Left cardiac atrium (tissue), 4 donors: ENCODE measurements around the gene ZNF385D. TPM values are rescaled to one million over a fixed set of nuclear protein-coding genes. Genes with fewer than 3 reads are reported as not detected.
A peak's percentile ranks its signal among the peaks of the same experiment; 100 is the strongest.
"Not testable (repeated sequence)": the region's sequence is repeated elsewhere in the genome, so short reads cannot be mapped to it uniquely, and the experiment has no call there.

Experiments used
- ATAC-seq, 2 donors: fragments of 200-7000 bp; cut with Tn5 transposase; one replicate each; pipeline ENCODE4 v1.9.1; 2020; ENCODE audit warnings: mild to moderate bottlenecking in 2 of 2, moderate library complexity in 2 of 2
- DNase-seq: peaks from one replicate; pipeline ENCODE4 v3.0.0-alpha.2; 2020
- intact Hi-C, 2 donors: fragments of 100-400 bp; cut with DNase I; formaldehyde crosslinking; loops; one replicate each; pipeline versions ENCODE4 v1.14.1 to v1.15.1; 2022 to 2023
- total RNA-seq, 2 donors: library from RNA; stranded (reverse); fragmentation: NEBNext Ultra II Directional; extraction: Animal tissue kit (Norgen Biotek cat#: 25700); gene quantifications; one replicate each; pipeline ENCODE4 v1.2.1, GENCODE V29; 2021
- donor health status: DM: no; HTN: yes; CAD: no.
- donor health status: DM: no; HTN: yes; CAD: no; lungs with severe emphysema.
- donor health status: DM: yes; HTN: yes; CAD: no.
- donor health status: Dilated cardiomyopathy.

The ZNF385D gene
- total RNA-seq, 2 donors from 2014 or later: 7.4 to 7.6 TPM

GRCh38 chr3:21487520-21487919 lies 263.5 kb downstream of the ZNF385D start:
- ATAC-seq (no peak), DNase-seq (no peak)
- intact Hi-C loops: no loop called here

DNA sequence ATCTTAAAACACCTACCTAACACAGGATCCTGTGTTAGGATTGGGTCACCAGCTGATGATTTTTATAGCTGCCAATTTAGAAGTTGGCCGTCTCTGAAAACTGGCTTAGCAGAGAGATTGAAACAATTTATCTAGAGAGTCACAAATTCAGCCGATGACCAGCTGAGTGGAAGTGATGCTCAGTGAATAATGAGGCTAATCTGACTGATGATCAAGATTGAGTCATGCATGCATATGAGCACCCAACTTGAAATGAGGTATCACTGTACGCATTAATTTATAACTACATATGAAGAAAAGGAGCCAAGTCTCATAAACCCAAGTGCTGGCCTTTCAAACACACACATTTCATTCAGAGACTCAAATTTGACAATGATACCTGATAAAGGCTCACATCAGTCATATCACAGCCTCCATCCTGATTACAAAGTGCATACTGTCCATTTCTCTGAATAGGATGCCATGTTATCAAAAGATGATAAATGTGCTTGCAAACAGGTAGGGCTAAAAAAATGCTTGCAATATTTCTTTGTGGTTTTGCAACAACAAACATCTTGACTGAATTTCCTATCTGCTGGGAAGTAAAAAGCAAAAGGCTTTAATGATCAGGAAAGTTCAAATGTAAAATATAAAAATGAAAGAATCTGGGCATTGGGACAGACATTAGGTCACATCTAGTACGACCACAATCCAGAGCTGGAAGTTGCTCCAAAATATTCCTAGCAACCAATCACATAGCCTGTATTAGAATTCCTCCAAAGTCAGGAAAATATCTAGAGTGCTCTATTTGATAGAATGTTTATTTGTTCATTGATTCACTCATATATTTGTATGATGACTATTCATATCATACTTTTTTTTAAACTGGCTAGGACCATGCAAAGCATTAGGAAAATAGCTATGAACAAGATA lies 264.7 kb downstream of the ZNF385D start:
- intact Hi-C loops, ATAC-seq, DNase-seq: not testable (repeated sequence)

DNA sequence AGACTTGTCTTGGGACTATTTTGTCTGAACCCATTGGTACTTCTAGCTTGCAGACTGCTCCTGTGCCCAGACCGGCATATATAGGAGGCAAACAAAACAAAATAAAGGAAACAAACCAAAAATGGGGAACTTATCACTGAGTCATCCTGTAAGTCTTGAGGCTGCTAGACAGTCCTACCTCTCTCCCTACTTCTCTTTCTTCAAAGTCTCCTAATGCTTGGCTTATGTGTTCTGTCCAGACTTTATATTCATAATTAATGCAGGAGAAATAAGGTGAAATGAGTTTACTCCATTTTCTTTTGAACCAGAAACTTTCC lies 266.2 kb downstream of the ZNF385D start:
- DNase-seq: no peak
- ATAC-seq: no peak
- intact Hi-C loops: no loop called here

- peak; percentile 35 for DNase-seq
These were observed 266.8 kb downstream of the ZNF385D start for GRCh38 chr3:21484057-21484827.

DNA sequence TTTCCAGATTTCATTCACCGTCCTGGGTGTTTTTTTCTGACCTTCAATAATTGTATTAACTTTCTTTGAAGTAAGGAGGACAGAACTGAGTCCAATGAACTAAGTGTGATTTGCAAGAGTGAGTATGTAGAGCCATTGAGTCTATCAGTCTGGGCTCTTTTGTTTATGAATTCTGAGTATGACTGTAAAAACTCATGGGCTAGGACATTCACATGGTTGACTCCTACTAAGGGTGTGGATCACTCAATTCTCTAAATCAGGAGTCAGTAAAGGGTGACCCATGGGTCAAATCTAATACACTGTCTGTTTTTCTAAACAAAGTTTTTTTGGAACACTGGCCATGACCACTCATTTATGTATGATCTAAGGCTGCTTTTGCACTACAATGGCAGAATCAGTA lies 269.0 kb downstream of the ZNF385D start:
- intact Hi-C loops: no loop called here
- no peak for ATAC-seq

More at GRCh38 chr3:21484057-21484827, 266.8 kb downstream of the ZNF385D start:
- peak; percentile 38 to 66 for ATAC-seq
- intact Hi-C loops: no loop called here

GRCh38 chr3:21477541-21478288 lies 273.3 kb downstream of the ZNF385D start:
- ATAC-seq (no peak), DNase-seq (no peak)
- intact Hi-C loops: no loop called here

More for the DNA sequence above, 269.0 kb downstream of the ZNF385D start:
- DNase-seq: no peak

- ATAC-seq (no peak), DNase-seq (no peak)
- intact Hi-C loops: no loop called here
These were observed 284.5 kb downstream of the ZNF385D start for GRCh38 chr3:21466476-21466875.

GRCh38 chr3:21464746-21465145 lies 286.3 kb downstream of the ZNF385D start:
- no peak for DNase-seq
- ATAC-seq: no peak
- intact Hi-C loops: no loop called here

DNA sequence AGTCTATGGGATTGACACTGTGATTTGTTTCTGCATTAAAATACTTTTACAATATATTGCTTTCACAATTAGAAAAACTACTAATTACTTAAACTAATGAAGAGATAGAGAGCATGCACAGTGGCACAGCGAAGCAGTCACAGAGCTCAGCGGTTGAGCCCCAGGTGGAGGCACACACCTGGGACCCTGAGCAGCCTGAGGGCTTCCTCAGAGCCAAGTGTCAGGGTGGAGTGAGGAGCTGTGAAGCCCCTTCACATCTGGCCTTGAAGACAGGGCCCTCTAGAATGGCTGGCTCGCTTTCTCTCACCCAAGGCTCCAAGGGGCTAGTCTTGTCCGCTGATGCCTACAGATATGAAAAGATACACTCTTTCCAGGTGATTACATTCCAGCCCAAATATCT lies 287.7 kb downstream of the ZNF385D start:
- DNase-seq (no peak), ATAC-seq (no peak)
- intact Hi-C loops: no loop called here

DNA sequence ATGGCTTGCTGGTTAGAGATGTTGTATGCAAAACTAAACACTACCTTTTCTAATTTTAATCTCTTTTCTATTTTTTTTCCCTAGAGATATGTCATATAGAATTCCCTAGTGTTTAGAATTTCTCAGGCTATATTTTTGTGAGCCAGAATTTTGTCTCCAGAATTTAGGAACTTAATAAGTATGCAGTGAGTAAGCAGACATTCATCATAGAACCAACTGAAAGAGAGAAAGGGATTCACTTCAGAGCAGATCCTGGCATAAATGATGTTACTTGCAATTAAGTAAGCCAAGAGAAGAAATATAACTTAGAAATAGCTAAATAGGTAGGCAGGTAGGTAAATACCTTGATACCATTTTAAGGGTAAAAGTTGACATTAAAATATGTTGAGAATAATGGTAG lies 288.9 kb downstream of the ZNF385D start:
- intact Hi-C loops: no loop called here
- ATAC-seq: no peak

GRCh38 chr3:21457084-21457483 lies 293.9 kb downstream of the ZNF385D start:
- intact Hi-C loops: no loop called here
- DNase-seq (no peak), ATAC-seq (no peak)

More for the DNA sequence above, 288.9 kb downstream of the ZNF385D start:
- DNase-seq: no peak

GRCh38 chr3:21449738-21450137 lies 301.3 kb downstream of the ZNF385D start:
- ATAC-seq: peak; percentile 38 to 58
- intact Hi-C loops: no loop called here
- DNase-seq: no peak

- intact Hi-C loops: no loop called here
- ATAC-seq: peak in 1 of 2 donors; percentile 59
- no peak for DNase-seq
These were observed 303.4 kb downstream of the ZNF385D start for GRCh38 chr3:21447476-21448151.

DNA sequence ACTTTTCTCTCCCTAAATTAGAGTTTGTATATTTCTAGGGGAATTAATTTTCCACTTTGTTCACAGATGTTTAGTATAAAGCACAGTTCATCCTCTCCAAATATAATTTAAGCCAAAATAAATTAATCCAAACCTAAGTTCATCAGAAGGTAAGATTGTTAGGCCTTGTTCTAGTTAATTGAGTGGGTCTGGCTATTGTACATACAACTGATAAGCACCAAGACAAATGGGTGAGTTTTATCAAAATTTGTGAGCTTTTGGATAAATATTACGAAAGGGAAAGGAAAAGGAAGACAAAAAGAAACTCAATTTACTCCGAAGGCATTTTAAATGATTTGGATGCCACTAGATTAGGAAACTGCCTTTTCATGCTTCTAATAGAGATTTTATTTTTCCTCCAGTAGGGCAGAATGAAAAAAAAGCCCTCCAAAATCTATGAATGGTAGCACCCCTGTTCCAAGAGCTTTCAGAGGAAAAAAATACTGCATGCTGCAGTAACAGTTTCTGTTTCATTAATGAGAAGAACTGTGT lies 304.0 kb downstream of the ZNF385D start:
- ATAC-seq (no peak), DNase-seq (no peak)
- intact Hi-C loops: no loop called here

- intact Hi-C loops: no loop called here
- DNase-seq (no peak), ATAC-seq (no peak)
These were observed 305.0 kb downstream of the ZNF385D start for GRCh38 chr3:21446027-21446426.

- intact Hi-C loops: no loop called here
These were observed 309.2 kb downstream of the ZNF385D start for GRCh38 chr3:21441821-21442220.

GRCh38 chr3:21436835-21437234 lies 314.2 kb downstream of the ZNF385D start:
- no peak for ATAC-seq
- no peak for DNase-seq
- intact Hi-C loops: no loop called here

More at GRCh38 chr3:21441821-21442220, 309.2 kb downstream of the ZNF385D start:
- ATAC-seq (no peak), DNase-seq (no peak)

DNA sequence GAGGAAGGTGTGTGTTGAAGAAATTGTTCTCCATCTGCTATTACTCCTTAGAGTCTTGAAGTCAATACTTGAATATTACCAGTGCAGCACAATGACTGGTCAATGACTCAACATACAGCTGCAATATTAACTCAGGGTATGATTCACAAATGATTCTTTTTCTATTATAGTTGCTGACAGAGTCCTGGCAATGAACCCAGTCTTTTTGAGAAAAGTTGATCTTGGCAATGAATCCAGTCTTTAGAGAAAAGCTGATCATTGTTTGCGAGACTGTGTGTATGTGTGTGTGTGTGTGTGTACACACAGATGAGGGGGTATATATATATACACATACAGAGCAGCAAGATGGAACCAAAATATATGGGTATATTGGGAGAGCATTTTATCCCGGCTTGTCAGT lies 315.1 kb downstream of the ZNF385D start:
- ATAC-seq (peak in 1 of 2 donors; percentile 90), DNase-seq (no peak)
- intact Hi-C loops: no loop called here

DNA sequence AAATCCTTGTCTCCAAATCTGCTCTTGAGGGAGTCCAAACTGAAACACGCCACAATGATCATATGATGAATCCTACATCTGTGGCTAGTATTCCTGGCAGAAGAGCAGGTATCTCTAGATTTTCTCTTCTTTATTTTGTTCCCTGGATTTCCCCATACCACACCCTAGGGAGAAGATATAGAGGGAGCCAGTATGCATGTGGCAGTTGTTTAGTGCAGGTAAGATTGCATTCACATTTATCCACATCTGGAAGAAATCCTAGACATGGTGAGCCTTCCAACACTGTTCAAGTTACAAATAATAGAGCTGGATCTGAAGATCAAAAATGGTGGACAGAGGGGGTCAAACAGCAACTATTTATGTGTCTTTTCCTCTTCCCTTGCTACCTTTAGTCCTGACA lies 316.7 kb downstream of the ZNF385D start:
- DNase-seq (no peak), ATAC-seq (no peak)
- intact Hi-C loops: no loop called here
